HepG2 (cell line): ENCODE measurements around the gene PTCD3. TPM values are rescaled to one million over a fixed set of nuclear protein-coding genes. Genes with fewer than 3 reads are reported as not detected.

Source experiments
- CBX2 ChIP-seq, 2 experiments: fragments of 200-600 bp in 1 of 2; sonication (generic); formaldehyde crosslinking in 1 of 2; IDR thresholded peaks; 2 replicates each; pipeline versions ENCODE4 v1.7.0 to v1.8.1; 2018 to 2022; ENCODE audit warnings: low read depth in 2 of 2, low read length in 1 of 2, mild to moderate bottlenecking in 1 of 2, missing genetic modification reagents in 1 of 2
- CREBL2 ChIP-seq: sonication (generic); formaldehyde crosslinking; IDR thresholded peaks from 2 replicates; pipeline ENCODE4 v1.8.1; 2023; ENCODE audit warnings: missing genetic modification reagents, mild to moderate bottlenecking, borderline replicate concordance
- ELF3 ChIP-seq: IDR thresholded peaks from 2 replicates; pipeline ENCODE4 v1.6.1; 2016; ENCODE audit warnings: missing genetic modification reagents, missing compliant biosample characterization
- FOXA3 ChIP-seq: IDR thresholded peaks from 2 replicates; pipeline ENCODE4 v1.6.1; 2016; ENCODE audit warnings: missing genetic modification reagents, missing compliant biosample characterization
- KIAA2018 ChIP-seq: sonication (generic); formaldehyde crosslinking; IDR thresholded peaks from 2 replicates; pipeline ENCODE4 v1.5.0; 2020; ENCODE audit warnings: mild to moderate bottlenecking, missing genetic modification reagents, borderline replicate concordance
- NPAS2 ChIP-seq: sonication (generic); formaldehyde crosslinking; IDR thresholded peaks from 2 replicates; pipeline ENCODE4 v1.8.0; 2022; ENCODE audit warnings: mild to moderate bottlenecking, missing genetic modification reagents, borderline replicate concordance
- PITX1 ChIP-seq: sonication (generic); formaldehyde crosslinking; IDR thresholded peaks from 2 replicates; pipeline ENCODE4 v1.5.1; 2020; ENCODE audit warnings: mild to moderate bottlenecking, missing genetic modification reagents
- PLSCR1 ChIP-seq: sonication (generic); formaldehyde crosslinking; IDR thresholded peaks from 2 replicates; pipeline ENCODE4 v1.5.0; 2020; ENCODE audit warnings: missing genetic modification reagents, mild to moderate bottlenecking, borderline replicate concordance
- POLR2AphosphoS2 ChIP-seq: IDR thresholded peaks from 2 replicates; pipeline ENCODE4 v1.6.1; 2011; ENCODE audit warnings: low read depth, low read length, improper control_type of control experiment
- SIN3B ChIP-seq: fragments of 150-350 bp; IDR thresholded peaks from 2 replicates; pipeline ENCODE4 v1.6.1; 2014; ENCODE audit warnings: low read length
- SIX1 ChIP-seq: sonication (generic); formaldehyde crosslinking; IDR thresholded peaks from 2 replicates; pipeline ENCODE4 v1.4.0; 2020; ENCODE audit warnings: missing genetic modification reagents, borderline replicate concordance
- TAF15 ChIP-seq: fragments of 200-400 bp; formaldehyde crosslinking; IDR thresholded peaks from one replicate; pipeline ENCODE4 v1.6.1; 2018; ENCODE audit warnings: mild to moderate bottlenecking, low read depth, low read length; ENCODE audit not compliant: poor library complexity, severe bottlenecking
- ZFP90 ChIP-seq: sonication (generic); formaldehyde crosslinking; IDR thresholded peaks from 2 replicates; pipeline ENCODE4 v1.8.0; 2022; ENCODE audit warnings: missing genetic modification reagents, mild to moderate bottlenecking, inconsistent platforms, borderline replicate concordance
- ZNF383 ChIP-seq: sonication (generic); formaldehyde crosslinking; IDR thresholded peaks from 2 replicates; pipeline ENCODE4 v1.4.0; 2020; ENCODE audit warnings: missing genetic modification reagents, mild to moderate bottlenecking, borderline replicate concordance
- ZNF614 ChIP-seq: IDR thresholded peaks from 2 replicates; pipeline ENCODE4 v1.6.1; 2018; ENCODE audit warnings: missing biosample characterization, missing genetic modification reagents, inconsistent platforms, borderline replicate concordance
- ZNF616 ChIP-seq: sonication (generic); formaldehyde crosslinking; IDR thresholded peaks from 2 replicates; pipeline ENCODE4 v1.5.0; 2020; ENCODE audit warnings: low read depth, mild to moderate bottlenecking, missing genetic modification reagents
- ZNF761 ChIP-seq: sonication (generic); formaldehyde crosslinking; conservative IDR thresholded peaks from 2 replicates; pipeline ENCODE4 v1.4.0; 2020; ENCODE audit warnings: mild to moderate bottlenecking, missing genetic modification reagents
- ZNF780A ChIP-seq: sonication (generic); formaldehyde crosslinking; IDR thresholded peaks from 2 replicates; pipeline ENCODE4 v1.8.0; 2022; ENCODE audit warnings: mild to moderate bottlenecking, missing genetic modification reagents, moderate library complexity
- ZNF816 ChIP-seq: sonication (generic); formaldehyde crosslinking; IDR thresholded peaks from 2 replicates; pipeline ENCODE4 v1.8.0; 2022; ENCODE audit warnings: missing genetic modification reagents, mild to moderate bottlenecking, borderline replicate concordance
- ZNF878 ChIP-seq: sonication (generic); formaldehyde crosslinking; IDR thresholded peaks from 2 replicates; pipeline ENCODE4 v1.8.1; 2023; ENCODE audit warnings: mild to moderate bottlenecking, missing genetic modification reagents, moderate library complexity
- ZNF891 ChIP-seq: sonication (generic); formaldehyde crosslinking; IDR thresholded peaks from 2 replicates; pipeline ENCODE4 v1.5.0; 2020; ENCODE audit warnings: mild to moderate bottlenecking, missing genetic modification reagents
- polyA plus RNA-seq, 8 experiments: library from polyadenylated mRNA; depleted of rRNA in 3 of 8; stranded (reverse) in 7 of 8; unstranded in 1 of 8; fragments of >200 nt; fragmentation: Illumina TruSeq in 4 of 8; extraction: Trizol in 4 of 8; gene quantifications; 2 replicates each; pipeline versions ENCODE4 v1.2.1 to v1.2.3, GENCODE V29; 2011 to 2016; ENCODE audit warnings: low read depth in 4 of 8, missing spikeins in 1 of 8, mixed read lengths in 1 of 8; ENCODE audit not compliant: insufficient read depth in 1 of 8
- total RNA-seq, 5 experiments: library from RNA; depleted of rRNA; stranded (reverse); fragments of >200 nt; fragmentation: Illumina TruSeq; extraction: Trizol; gene quantifications; 2 replicates each; pipeline ENCODE4 v1.2.3, GENCODE V29; 2016; ENCODE audit warnings: low read depth in 1 of 5

Gene PTCD3
- total and polyA plus RNA-seq, 2 of the 13 experiments (the other 11 are each of a cell fraction or from before 2014, with no cell fraction given) = 124 to 309 TPM

- no peak for TF ChIP-seq CREBL2 (CRISPR knock-in tag)
- TF ChIP-seq ZNF816 (CRISPR knock-in tag) = no peak
- TF ChIP-seq NPAS2 (CRISPR knock-in tag) = no peak
- TF ChIP-seq SIX1 (CRISPR knock-in tag) = no peak
- no peak for TF ChIP-seq KIAA2018 (CRISPR knock-in tag)
- no peak for TF ChIP-seq CBX2 (IDR thresholded peaks at IDR 0.05; ENCODE audit: low read depth, low read length)
- TF ChIP-seq CBX2 (CRISPR knock-in tag; IDR thresholded peaks at IDR 0.05; ENCODE audit: low read depth) = no peak
- no peak for TF ChIP-seq ZNF891 (CRISPR knock-in tag)
- TF ChIP-seq TAF15 = no peak
- TF ChIP-seq ZNF616 (CRISPR knock-in tag) = no peak
- TF ChIP-seq FOXA3 (CRISPR knock-in tag) = peak; percentile 25; the same call in 1 of the 2 replicates
- no peak; the same call in 1 of the 2 replicates for TF ChIP-seq ZNF614 (CRISPR knock-in tag)
- 0 out of 2 replicates have a peak, but pooled peaks have one; percentile 10 for TF ChIP-seq ELF3 (CRISPR knock-in tag)
- TF ChIP-seq ZNF878 (CRISPR knock-in tag) = no peak
- TF ChIP-seq SIN3B = no peak
- 0 out of 2 replicates have a peak, but pooled peaks have one; percentile 16 for TF ChIP-seq ZNF761 (CRISPR knock-in tag)
- TF ChIP-seq ZNF780A = no peak
- no peak for TF ChIP-seq ZNF383 (CRISPR knock-in tag)
- TF ChIP-seq PITX1 (CRISPR knock-in tag) = peak; percentile 57; the same call in 1 of the 2 replicates
- no peak for TF ChIP-seq PLSCR1 (CRISPR knock-in tag)
- 0 out of 2 replicates have a peak, but pooled peaks have one; percentile 69 for TF ChIP-seq ZFP90 (CRISPR knock-in tag)
- TF ChIP-seq POLR2AphosphoS2 = no peak
Observed at GRCh38 chr2:86105252-86105968, 625 bp upstream of the PTCD3 start, which contains the start of gene POLR1A (continued).
